IMR-90 (cell line): ENCODE data around the gene CDR2. TPM values are rescaled to one million over a fixed set of nuclear protein-coding genes. Genes with fewer than 3 reads are reported as not detected.

ENCODE experiments used
- ATAC-seq: fragments of 200-7000 bp; cut with Tn5 transposase; 2 replicates; pipeline ENCODE4 v1.9.1; 2020; ENCODE audit warnings: low read depth, mild to moderate bottlenecking, moderate library complexity
- BruUV-seq: library from RNA; stranded (reverse); fragments of 400-500 nt; replicated peaks from 2 replicates; lab custom pipeline; 2021; lab: Mats Ljungman, UMichigan
- CTCF ChIA-PET: fragments of 300-600 bp; formaldehyde crosslinking; extraction: SDS; loops from one replicate; lab custom pipeline; 2021; ENCODE audit warnings: antibody characterized with exemption; lab: Yijun Ruan, JAX
- POLR2A ChIA-PET: fragments of 300-600 bp; sonication (Branson Sonifier 250); formaldehyde crosslinking; loops from one replicate; lab custom pipeline; 2022; ENCODE audit warnings: antibody characterized with exemption; ENCODE audit not compliant: unreplicated experiment; lab: Charles Lee
- DNase-seq: peaks from one replicate; pipeline ENCODE4 v3.0.0; 2013
- H2AFZ ChIP-seq: replicated peaks from 2 replicates; pipeline ENCODE3; 2013; ENCODE audit warnings: low read length, mild to moderate bottlenecking; ENCODE audit not compliant: poor library complexity
- H2AK5ac ChIP-seq: 2 replicates; pipeline ENCODE4 v1.6.1; 2013; ENCODE audit warnings: low read depth, low read length, inconsistent platforms
- H2AK9ac ChIP-seq: replicated peaks from 2 replicates; pipeline ENCODE3; 2013; ENCODE audit warnings: mild to moderate bottlenecking, low read depth, low read length, moderate library complexity; ENCODE audit not compliant: poor library complexity
- H2BK120ac ChIP-seq: 2 replicates; pipeline ENCODE4 v1.6.1; 2013; ENCODE audit warnings: low read depth, low read length, inconsistent platforms
- H2BK15ac ChIP-seq: 3 replicates; pipeline ENCODE4 v1.6.1; 2013; ENCODE audit warnings: low read depth, low read length, inconsistent platforms
- H2BK20ac ChIP-seq: 2 replicates; pipeline ENCODE4 v1.6.1; 2013; ENCODE audit warnings: low read depth, mild to moderate bottlenecking, inconsistent platforms, low read length, moderate library complexity
- H2BK5ac ChIP-seq: 2 replicates; pipeline ENCODE4 v1.6.1; 2013; ENCODE audit warnings: mild to moderate bottlenecking, low read depth, low read length, inconsistent platforms; ENCODE audit not compliant: poor library complexity, severe bottlenecking
- H3K14ac ChIP-seq: replicated peaks from 2 replicates; pipeline ENCODE4 v1.6.1; 2013; ENCODE audit warnings: low read depth, low read length, inconsistent platforms
- H3K18ac ChIP-seq: 2 replicates; pipeline ENCODE4 v1.6.1; 2013; ENCODE audit warnings: low read depth, low read length, control low read depth
- H3K23ac ChIP-seq: 2 replicates; pipeline ENCODE4 v1.6.1; 2013; ENCODE audit warnings: low read depth, low read length, inconsistent platforms
- H3K27ac ChIP-seq: 2 replicates; pipeline ENCODE4 v1.5.1; 2013; ENCODE audit warnings: mild to moderate bottlenecking, control low read depth, low read length; ENCODE audit not compliant: insufficient read depth
- H3K27me3 ChIP-seq: 2 replicates; pipeline ENCODE4 v1.6.1; 2013; ENCODE audit warnings: low read length; ENCODE audit not compliant: control insufficient read depth, insufficient read depth
- H3K36me3 ChIP-seq: 2 replicates; pipeline ENCODE4 v1.6.1; 2013; ENCODE audit warnings: low read length, mixed read lengths; ENCODE audit not compliant: control insufficient read depth, insufficient read depth
- H3K4ac ChIP-seq: 2 replicates; pipeline ENCODE4 v1.6.1; 2013; ENCODE audit warnings: low read depth, low read length, inconsistent platforms
- H3K4me1 ChIP-seq: 2 replicates; pipeline ENCODE4 v1.6.1; 2013; ENCODE audit warnings: low read length, mixed read lengths; ENCODE audit not compliant: control insufficient read depth, insufficient read depth
- H3K4me2 ChIP-seq: 2 replicates; pipeline ENCODE4 v1.6.1; 2013; ENCODE audit warnings: low read depth, mild to moderate bottlenecking, control low read depth, low read length, moderate library complexity
- H3K4me3 ChIP-seq: 2 replicates; pipeline ENCODE4 v1.5.1; 2013; ENCODE audit warnings: low read depth, mild to moderate bottlenecking, control low read depth, low read length, moderate library complexity; ENCODE audit not compliant: insufficient read depth
- H3K56ac ChIP-seq: 2 replicates; pipeline ENCODE4 v1.6.1; 2013; ENCODE audit warnings: low read length, inconsistent platforms; ENCODE audit not compliant: insufficient read depth; ENCODE audit errors: extremely low read depth
- H3K79me1 ChIP-seq, 2 experiments: 2 replicates each; pipeline ENCODE4 v1.6.1; 2013; ENCODE audit warnings: low read length in 2 of 2, inconsistent platforms in 1 of 2, low read depth in 1 of 2
- H3K9ac ChIP-seq: 2 replicates; pipeline ENCODE4 v1.6.1; 2013; ENCODE audit warnings: low read depth, low read length, control low read depth
- H3K9me1 ChIP-seq: 2 replicates; pipeline ENCODE4 v1.6.1; 2013; ENCODE audit warnings: low read length, inconsistent platforms; ENCODE audit not compliant: insufficient read depth
- H3K9me3 ChIP-seq: 2 replicates; pipeline ENCODE4 v1.6.1; 2013; ENCODE audit warnings: low read length; ENCODE audit not compliant: control insufficient read depth, insufficient read depth
- H4K20me1 ChIP-seq: 2 replicates; pipeline ENCODE4 v1.6.1; 2013; ENCODE audit warnings: low read length, inconsistent platforms; ENCODE audit not compliant: insufficient read depth
- H4K5ac ChIP-seq: 2 replicates; pipeline ENCODE4 v1.6.1; 2013; ENCODE audit warnings: mild to moderate bottlenecking, low read depth, low read length, control low read depth
- H4K8ac ChIP-seq, 2 experiments: 2 replicates each; pipeline ENCODE4 v1.6.1; 2013; ENCODE audit warnings: low read depth in 2 of 2, low read length in 2 of 2, control low read depth in 1 of 2, inconsistent platforms in 1 of 2
- H4K91ac ChIP-seq: 2 replicates; pipeline ENCODE4 v1.6.1; 2013; ENCODE audit warnings: low read depth, low read length, inconsistent platforms; ENCODE audit not compliant: insufficient read depth
- BHLHE40 ChIP-seq: fragments of 150-350 bp; IDR thresholded peaks from 2 replicates; pipeline ENCODE4 v1.6.1; 2016; ENCODE audit warnings: mild to moderate bottlenecking, low read depth, low read length
- CEBPB ChIP-seq: IDR thresholded peaks from 2 replicates; pipeline ENCODE4 v1.6.1; 2012; ENCODE audit warnings: low read depth, low read length, improper control_type of control experiment
- CHD1 ChIP-seq: IDR thresholded peaks from 2 replicates; pipeline ENCODE4 v1.6.1; 2012; ENCODE audit warnings: low read depth, low read length, improper control_type of control experiment
- FOS ChIP-seq: fragments of 150-350 bp; IDR thresholded peaks from 2 replicates; pipeline ENCODE4 v1.6.1; 2016; ENCODE audit warnings: low read depth, low read length
- MAFK ChIP-seq: IDR thresholded peaks from 2 replicates; pipeline ENCODE4 v1.6.1; 2012; ENCODE audit warnings: low read depth, low read length, improper control_type of control experiment
- MAZ ChIP-seq: IDR thresholded peaks from 2 replicates; pipeline ENCODE4 v1.6.1; 2012; ENCODE audit warnings: low read depth, mild to moderate bottlenecking, low read length, improper control_type of control experiment, moderate library complexity, borderline replicate concordance
- MXI1 ChIP-seq: IDR thresholded peaks from 2 replicates; pipeline ENCODE4 v1.6.1; 2012; ENCODE audit warnings: low read depth, mild to moderate bottlenecking, low read length, moderate library complexity, borderline replicate concordance
- NFE2L2 ChIP-seq: fragments of 150-350 bp; IDR thresholded peaks from 2 replicates; pipeline ENCODE4 v1.6.1; 2016; ENCODE audit warnings: low read depth, mild to moderate bottlenecking, low read length
- POLR2A ChIP-seq: IDR thresholded peaks from 2 replicates; pipeline ENCODE4 v1.6.1; 2012; ENCODE audit warnings: mild to moderate bottlenecking, low read depth, low read length
- RAD21 ChIP-seq: IDR thresholded peaks from 2 replicates; pipeline ENCODE4 v1.6.1; 2012; ENCODE audit warnings: low read length, improper control_type of control experiment
- RCOR1 ChIP-seq: IDR thresholded peaks from 2 replicates; pipeline ENCODE4 v1.6.1; 2012; ENCODE audit warnings: mild to moderate bottlenecking, low read length, improper control_type of control experiment; ENCODE audit not compliant: insufficient replicate concordance
- RFX5 ChIP-seq: IDR thresholded peaks from 2 replicates; pipeline ENCODE4 v1.8.0; 2012; ENCODE audit warnings: low read depth, mild to moderate bottlenecking, low read length, moderate library complexity
- SMC3 ChIP-seq: fragments of 150-350 bp; IDR thresholded peaks from 2 replicates; pipeline ENCODE4 v1.6.1; 2016; ENCODE audit warnings: low read depth, mild to moderate bottlenecking, antibody characterized with exemption, low read length, moderate library complexity
- dilution Hi-C: fragments of 300-500 bp; cut with HindIII; formaldehyde crosslinking; loops from one replicate; pipeline ENCODE4 v1.14.3; 2018; ENCODE audit warnings: low sequenced_read_pairs; ENCODE audit not compliant: unreplicated experiment
- in situ Hi-C: fragments of 300-500 bp; cut with MboI; formaldehyde crosslinking; loops from 3 replicates; pipeline ENCODE4 v1.14.3; 2019; ENCODE audit warnings: low sequenced_read_pairs, inconsistent platforms, mixed read lengths
- intact Hi-C: fragments of 100-400 bp; cut with micrococcal nuclease; formaldehyde crosslinking; loops from 2 replicates; pipeline ENCODE4 v1.10.0; 2022
- polyA plus RNA-seq, 3 experiments: library from polyadenylated mRNA; depleted of rRNA; stranded (reverse); fragments of >200 nt; gene quantifications; 2 replicates each; pipeline ENCODE4 v1.2.3, GENCODE V29; 2012; ENCODE audit warnings: low replicate concordance in 1 of 3
- total RNA-seq: library from RNA; depleted of rRNA; stranded (reverse); fragments of >200 nt; gene quantifications from 2 replicates; pipeline ENCODE4 v1.2.3, GENCODE V29; 2012
- TF ChIP-seq, protein P1 (sequence below): fragments of 150-350 bp; IDR thresholded peaks from 2 replicates; pipeline ENCODE4 v1.6.1; 2017; ENCODE audit warnings: mild to moderate bottlenecking, antibody characterized with exemption, low read length, low read depth
- TF ChIP-seq, protein P2 (sequence below): conservative IDR thresholded peaks from 2 replicates; pipeline ENCODE4 v1.5.1; 2012; ENCODE audit warnings: mild to moderate bottlenecking, low read depth, low read length, improper control_type of control experiment
- TF ChIP-seq, protein P3 (sequence below): fragments of 150-350 bp; IDR thresholded peaks from 2 replicates; pipeline ENCODE4 v1.6.1; 2016; ENCODE audit warnings: low read depth, mild to moderate bottlenecking, low read length, moderate library complexity, borderline replicate concordance

CDR2 gene
- total and polyA plus RNA-seq, 2 of the 4 experiments (the other 2 are of a cell fraction): 37.7 to 48.4 TPM

DNA sequence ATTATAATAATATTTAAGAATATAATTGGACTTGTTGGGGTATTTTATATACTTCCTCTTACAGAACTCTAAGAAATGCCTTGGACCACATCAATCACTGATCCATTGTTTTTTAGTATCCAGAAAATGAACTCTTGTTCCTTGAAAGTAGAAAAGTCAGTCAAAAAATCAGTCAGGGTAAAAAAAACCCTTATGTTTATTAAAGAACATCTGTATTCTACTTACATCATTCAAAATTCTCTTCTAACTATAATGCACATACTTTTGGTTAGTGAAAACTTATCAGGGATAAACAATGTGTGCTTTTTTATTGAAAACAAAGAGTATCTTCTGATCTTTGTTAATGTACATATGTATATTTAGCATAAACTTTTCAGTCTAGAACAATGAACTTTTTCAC, 23.5 kb upstream of the CDR2 start:
- H3K18ac ChIP-seq: peak overlapping the region; percentile 67; the same call in 1 of the 2 replicates
- no peak overlapping the region; the same call in 1 of the 2 replicates for H3K4me2 ChIP-seq
- H3K9ac ChIP-seq: no peak overlapping the region
- H2BK15ac ChIP-seq: no peak overlapping the region
- H3K14ac ChIP-seq: no peak overlapping the region
- in situ Hi-C loops (no loop called here), intact Hi-C loops (loop anchor here (1.0 kb wide), 1 partner anchor 11 kb away; no protein-coding TSS in a partner anchor), dilution Hi-C loops (no loop called here)
- H2AK5ac ChIP-seq: no peak overlapping the region
- ChIA-PET POLR2A (interaction anchor here (0.6 kb wide), 2 partner anchors 23 to 320 kb away, joined by 3 read pairs; no protein-coding TSS in a partner anchor), CTCF (interaction anchor here (1.2 to 1.7 kb wide), 2 partner anchors 10 to 16 kb away, joined by 3 to 5 read pairs; no protein-coding TSS in a partner anchor)
- H4K5ac ChIP-seq: no peak overlapping the region
- no peak overlapping the region for H3K23ac ChIP-seq
- H3K36me3 ChIP-seq: no peaks in the 10 kb centered on the region
- H4K8ac ChIP-seq: no peak overlapping the region; a peak in 2 of 4 replicates
- H3K4me1 ChIP-seq: peaks cover 15% of the 10 kb centered on the region
- H3K9me1 ChIP-seq: peaks cover 18% of the 10 kb centered on the region
- H3K9me3 ChIP-seq: no peaks in the 10 kb centered on the region
- no peaks in the 10 kb centered on the region for H4K20me1 ChIP-seq
- ATAC-seq (peak; percentile 58), DNase-seq (no peak)
- no TSS peak for BruUV-seq
- H2BK120ac ChIP-seq: no peak overlapping the region
- H3K27ac ChIP-seq: peak overlapping the region; percentile 99; the same call in 1 of the 2 replicates
- no peak overlapping the region for H3K4me3 ChIP-seq
- no peak overlapping the region for H3K56ac ChIP-seq
- H2AFZ ChIP-seq: no peak overlapping the region
- H2BK5ac ChIP-seq: peak overlapping the region; percentile 94
- no peak overlapping the region for H2AK9ac ChIP-seq
- H3K4ac ChIP-seq: no peak overlapping the region
- peaks cover 0 to 12% of the 10 kb centered on the region in 2 experiments; a peak in 2 of 4 replicates for H3K79me1 ChIP-seq
- H4K91ac ChIP-seq: no peak overlapping the region
- no peak overlapping the region for H2BK20ac ChIP-seq
- no peaks in the 10 kb centered on the region for H3K27me3 ChIP-seq
- TF ChIP-seq RCOR1 (no peak), RFX5 (no peak), MAFK (no peak), RAD21 (no peak), CHD1 (no peak), POLR2A (no peak), BHLHE40 (no peak), SMC3 (no peak), MAZ (no peak), NFE2L2 (no peak), MXI1 (no peak), FOS (no peak), CEBPB (no peak)
- TF ChIP-seq, protein P1, sequence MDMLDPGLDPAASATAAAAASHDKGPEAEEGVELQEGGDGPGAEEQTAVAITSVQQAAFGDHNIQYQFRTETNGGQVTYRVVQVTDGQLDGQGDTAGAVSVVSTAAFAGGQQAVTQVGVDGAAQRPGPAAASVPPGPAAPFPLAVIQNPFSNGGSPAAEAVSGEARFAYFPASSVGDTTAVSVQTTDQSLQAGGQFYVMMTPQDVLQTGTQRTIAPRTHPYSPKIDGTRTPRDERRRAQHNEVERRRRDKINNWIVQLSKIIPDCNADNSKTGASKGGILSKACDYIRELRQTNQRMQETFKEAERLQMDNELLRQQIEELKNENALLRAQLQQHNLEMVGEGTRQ: no peak
- TF ChIP-seq, protein P2, sequence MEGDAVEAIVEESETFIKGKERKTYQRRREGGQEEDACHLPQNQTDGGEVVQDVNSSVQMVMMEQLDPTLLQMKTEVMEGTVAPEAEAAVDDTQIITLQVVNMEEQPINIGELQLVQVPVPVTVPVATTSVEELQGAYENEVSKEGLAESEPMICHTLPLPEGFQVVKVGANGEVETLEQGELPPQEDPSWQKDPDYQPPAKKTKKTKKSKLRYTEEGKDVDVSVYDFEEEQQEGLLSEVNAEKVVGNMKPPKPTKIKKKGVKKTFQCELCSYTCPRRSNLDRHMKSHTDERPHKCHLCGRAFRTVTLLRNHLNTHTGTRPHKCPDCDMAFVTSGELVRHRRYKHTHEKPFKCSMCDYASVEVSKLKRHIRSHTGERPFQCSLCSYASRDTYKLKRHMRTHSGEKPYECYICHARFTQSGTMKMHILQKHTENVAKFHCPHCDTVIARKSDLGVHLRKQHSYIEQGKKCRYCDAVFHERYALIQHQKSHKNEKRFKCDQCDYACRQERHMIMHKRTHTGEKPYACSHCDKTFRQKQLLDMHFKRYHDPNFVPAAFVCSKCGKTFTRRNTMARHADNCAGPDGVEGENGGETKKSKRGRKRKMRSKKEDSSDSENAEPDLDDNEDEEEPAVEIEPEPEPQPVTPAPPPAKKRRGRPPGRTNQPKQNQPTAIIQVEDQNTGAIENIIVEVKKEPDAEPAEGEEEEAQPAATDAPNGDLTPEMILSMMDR: no peak
- TF ChIP-seq, protein P3, sequence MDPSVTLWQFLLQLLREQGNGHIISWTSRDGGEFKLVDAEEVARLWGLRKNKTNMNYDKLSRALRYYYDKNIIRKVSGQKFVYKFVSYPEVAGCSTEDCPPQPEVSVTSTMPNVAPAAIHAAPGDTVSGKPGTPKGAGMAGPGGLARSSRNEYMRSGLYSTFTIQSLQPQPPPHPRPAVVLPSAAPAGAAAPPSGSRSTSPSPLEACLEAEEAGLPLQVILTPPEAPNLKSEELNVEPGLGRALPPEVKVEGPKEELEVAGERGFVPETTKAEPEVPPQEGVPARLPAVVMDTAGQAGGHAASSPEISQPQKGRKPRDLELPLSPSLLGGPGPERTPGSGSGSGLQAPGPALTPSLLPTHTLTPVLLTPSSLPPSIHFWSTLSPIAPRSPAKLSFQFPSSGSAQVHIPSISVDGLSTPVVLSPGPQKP: no peak
